ENCODE results near the gene CEP120.

DNA sequence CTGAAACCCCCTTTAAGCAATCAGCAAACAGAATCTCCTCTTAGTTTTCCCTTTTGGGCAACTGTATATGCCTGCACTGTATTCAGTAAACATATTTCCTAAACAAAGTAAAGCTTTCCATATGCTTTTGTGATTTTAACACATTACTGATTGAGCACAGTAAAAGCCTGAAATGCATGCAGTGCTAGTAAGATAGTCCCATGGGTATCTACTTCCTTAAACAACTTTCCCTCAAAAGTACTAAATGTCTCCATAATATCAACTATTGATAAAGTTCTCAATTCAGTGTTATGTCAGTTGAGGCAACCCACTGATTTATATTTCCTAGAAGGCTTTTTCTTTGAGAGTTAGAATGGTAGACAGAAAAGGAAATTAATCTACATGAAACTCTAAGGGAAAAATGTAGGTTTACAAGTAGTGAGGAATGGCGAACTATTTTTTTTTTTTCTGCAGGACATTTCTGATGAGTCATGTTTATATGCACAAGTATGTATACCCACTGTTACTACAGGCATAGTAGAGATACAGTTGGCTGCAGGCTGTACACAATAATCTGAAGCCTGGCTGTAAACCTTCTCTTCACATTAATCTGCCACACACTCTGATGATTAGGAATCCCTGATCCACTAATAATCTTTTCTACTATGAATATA is 31.2 kb upstream of the CEP120 start:
- TF ChIP-seq, protein P1, sequence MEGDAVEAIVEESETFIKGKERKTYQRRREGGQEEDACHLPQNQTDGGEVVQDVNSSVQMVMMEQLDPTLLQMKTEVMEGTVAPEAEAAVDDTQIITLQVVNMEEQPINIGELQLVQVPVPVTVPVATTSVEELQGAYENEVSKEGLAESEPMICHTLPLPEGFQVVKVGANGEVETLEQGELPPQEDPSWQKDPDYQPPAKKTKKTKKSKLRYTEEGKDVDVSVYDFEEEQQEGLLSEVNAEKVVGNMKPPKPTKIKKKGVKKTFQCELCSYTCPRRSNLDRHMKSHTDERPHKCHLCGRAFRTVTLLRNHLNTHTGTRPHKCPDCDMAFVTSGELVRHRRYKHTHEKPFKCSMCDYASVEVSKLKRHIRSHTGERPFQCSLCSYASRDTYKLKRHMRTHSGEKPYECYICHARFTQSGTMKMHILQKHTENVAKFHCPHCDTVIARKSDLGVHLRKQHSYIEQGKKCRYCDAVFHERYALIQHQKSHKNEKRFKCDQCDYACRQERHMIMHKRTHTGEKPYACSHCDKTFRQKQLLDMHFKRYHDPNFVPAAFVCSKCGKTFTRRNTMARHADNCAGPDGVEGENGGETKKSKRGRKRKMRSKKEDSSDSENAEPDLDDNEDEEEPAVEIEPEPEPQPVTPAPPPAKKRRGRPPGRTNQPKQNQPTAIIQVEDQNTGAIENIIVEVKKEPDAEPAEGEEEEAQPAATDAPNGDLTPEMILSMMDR (IDR thresholded peaks at IDR 0.05) = no peak
- TF ChIP-seq POLR2AphosphoS5 (IDR thresholded peaks at IDR 0.05) = no peak
- TF ChIP-seq POLR2A (IDR thresholded peaks at IDR 0.05) = no peak

All from prostate gland (tissue), 2 donors.